ENCODE measurements around the gene RBAK. TPM values are rescaled to one million over a fixed set of nuclear protein-coding genes. Genes with fewer than 3 reads are reported as not detected.

Gene RBAK
- total RNA-seq, 1 donor from 2014 or later: 9.3 TPM

Small RNAs within 50 kb of the gene (small RNA-seq; reads per million reads assigned to genes)
- gene AC092032.1: not detected

Other genes starting within 250 kb of the RBAK start
- not detected for gene PAPOLB, start 183.8 kb upstream of the RBAK start, total RNA-seq
- gene RADIL, start 162.1 kb upstream of the RBAK start, total RNA-seq: 16.5 TPM
- gene MMD2, start 86.7 kb upstream of the RBAK start, total RNA-seq: not detected
- 45.7 TPM for gene WIPI2, start 144.4 kb downstream of the RBAK start, total RNA-seq
- 2.7 TPM for gene SLC29A4, start 237.1 kb downstream of the RBAK start, total RNA-seq

All from vagina (tissue), 1 donor.